Stimulated activated CD8-positive, alpha-beta memory T cell treated with anti-CD3 and anti-CD28 coated beads, Interleukin-4, amount 100 ng/mL, for 1 hour (primary cell): ENCODE data around the gene ATRNL1.

ENCODE experiments used
- DNase-seq, 2 donors: peaks; one replicate each; pipeline ENCODE4 v3.0.0-alpha.2; 2020; ENCODE audit warnings: low read depth in 2 of 2, low spot score in 1 of 2

ATRNL1 gene

GRCh38 chr10:115093286-115093775 lies at the start of gene ATRNL1:
ATRNL1 (plus strand) TSS chr10:115093365; CDS start chr10:115093751, 386 bp downstream.
- no peak for DNase-seq

GRCh38 chr10:115043719-115044118 lies 49.4 kb upstream of the ATRNL1 start:
- DNase-seq, result no peak

- no peak for DNase-seq
Measured at GRCh38 chr10:115044891-115045290, 48.3 kb upstream of the ATRNL1 start.

GRCh38 chr10:115045499-115045898 lies 47.7 kb upstream of the ATRNL1 start:
- DNase-seq, result no peak

GRCh38 chr10:115046686-115047236 lies 46.4 kb upstream of the ATRNL1 start:
- DNase-seq, result no peak

GRCh38 chr10:115047705-115048104 lies 45.5 kb upstream of the ATRNL1 start:
- no peak for DNase-seq

- no peak for DNase-seq
Measured at GRCh38 chr10:115049318-115049717, 43.8 kb upstream of the ATRNL1 start.

- DNase-seq, result no peak
Measured at GRCh38 chr10:115049960-115050359, 43.2 kb upstream of the ATRNL1 start.

GRCh38 chr10:115050375-115051010 lies 42.7 kb upstream of the ATRNL1 start:
- DNase-seq, result no peak

- no peak for DNase-seq
Measured at GRCh38 chr10:115051216-115051615, 41.9 kb upstream of the ATRNL1 start.

GRCh38 chr10:115052226-115052625 lies 40.9 kb upstream of the ATRNL1 start:
- no peak for DNase-seq

- no peak for DNase-seq
Measured at GRCh38 chr10:115052728-115053127, 40.4 kb upstream of the ATRNL1 start.

- no peak for DNase-seq
Measured at GRCh38 chr10:115056186-115056585, 37.0 kb upstream of the ATRNL1 start.

GRCh38 chr10:115059301-115059898 lies 33.8 kb upstream of the ATRNL1 start:
- DNase-seq, result no peak

- no peak for DNase-seq
Measured at GRCh38 chr10:115063701-115064658, 29.2 kb upstream of the ATRNL1 start.

GRCh38 chr10:115065801-115066200 lies 27.4 kb upstream of the ATRNL1 start:
- DNase-seq, result no peak

- no peak for DNase-seq
Measured at GRCh38 chr10:115066528-115066927, 26.6 kb upstream of the ATRNL1 start.

- no peak for DNase-seq
Measured at GRCh38 chr10:115073796-115074195, 19.4 kb upstream of the ATRNL1 start.

- DNase-seq, result no peak
Measured at GRCh38 chr10:115082506-115082905, 10.7 kb upstream of the ATRNL1 start.

GRCh38 chr10:115084277-115084850 lies 8.8 kb upstream of the ATRNL1 start:
- DNase-seq, result no peak

GRCh38 chr10:115091161-115091560 lies 2.0 kb upstream of the ATRNL1 start:
- DNase-seq, result no peak
